Stimulated activated memory B cell treated with anti-CD40 and anti-IgM and Interleukin-4, amounts not matched to agents 10 μg/mL and 1 μg/mL and 100 μg/mL, for 72 hours (primary cell): ENCODE data around the gene MBNL2.
"Not testable (repeated sequence)": the region's sequence is repeated elsewhere in the genome, so short reads cannot be mapped to it uniquely, and the experiment has no call there.

Source experiments
- ATAC-seq: fragments of 150-1000 bp; cut with Tn5 transposase; 2 replicates; pipeline ENCODE4 v1.10.0; 2021
- H3K27ac Mint-ChIP-seq: one replicate; pipeline ENCODE4 v1.8.0; 2022; ENCODE audit warnings: mild to moderate bottlenecking, mixed read lengths
- H3K27me3 Mint-ChIP-seq: one replicate; pipeline ENCODE4 v1.8.0; 2022; ENCODE audit warnings: mixed read lengths
- H3K36me3 Mint-ChIP-seq: one replicate; pipeline ENCODE4 v1.8.0; 2022; ENCODE audit warnings: mixed read lengths
- H3K4me1 Mint-ChIP-seq: one replicate; pipeline ENCODE4 v1.8.0; 2022; ENCODE audit warnings: mixed read lengths
- H3K4me3 Mint-ChIP-seq: one replicate; pipeline ENCODE4 v1.8.0; 2022; ENCODE audit warnings: mild to moderate bottlenecking, moderate library complexity, mixed read lengths
- H3K9me3 Mint-ChIP-seq: one replicate; pipeline ENCODE4 v1.8.0; 2022; ENCODE audit warnings: mixed read lengths

The MBNL2 gene

GRCh38 chr13:97352012-97352411 lies 129.9 kb downstream of the MBNL2 start:
- H3K27me3 Mint-ChIP-seq, H3K4me1 Mint-ChIP-seq, H3K4me3 Mint-ChIP-seq, ATAC-seq, H3K27ac Mint-ChIP-seq, H3K9me3 Mint-ChIP-seq: not testable (repeated sequence)
- H3K36me3 Mint-ChIP-seq = peaks cover 46% of the 10 kb centered on the region

GRCh38 chr13:97352815-97353214 lies 130.7 kb downstream of the MBNL2 start:
- Mint-ChIP-seq H3K9me3 (no peaks in the 10 kb centered on the region), H3K4me1 (no peaks in the 10 kb centered on the region), H3K36me3 (peaks cover 38% of the 10 kb centered on the region), H3K27me3 (no peaks in the 10 kb centered on the region), H3K27ac (no peak overlapping the region), H3K4me3 (no peak overlapping the region)
- no peak for ATAC-seq

GRCh38 chr13:97353927-97354675 lies 132.0 kb downstream of the MBNL2 start:
- no peaks in the 10 kb centered on the region for H3K9me3 Mint-ChIP-seq
- no peak overlapping the region for H3K4me3 Mint-ChIP-seq
- H3K4me1 Mint-ChIP-seq = no peaks in the 10 kb centered on the region
- H3K27ac Mint-ChIP-seq = no peak overlapping the region
- H3K36me3 Mint-ChIP-seq = peaks cover 42% of the 10 kb centered on the region
- ATAC-seq = no peak
- H3K27me3 Mint-ChIP-seq = no peaks in the 10 kb centered on the region

GRCh38 chr13:97354808-97355207 lies 132.7 kb downstream of the MBNL2 start:
- ATAC-seq = no peak
- no peaks in the 10 kb centered on the region for H3K9me3 Mint-ChIP-seq
- H3K27me3 Mint-ChIP-seq = no peaks in the 10 kb centered on the region
- H3K27ac Mint-ChIP-seq = no peak overlapping the region
- H3K36me3 Mint-ChIP-seq = peaks cover 38% of the 10 kb centered on the region
- no peak overlapping the region for H3K4me3 Mint-ChIP-seq
- H3K4me1 Mint-ChIP-seq = no peaks in the 10 kb centered on the region

- Mint-ChIP-seq H3K4me3 (no peak overlapping the region), H3K27me3 (no peaks in the 10 kb centered on the region), H3K36me3 (peaks cover 31% of the 10 kb centered on the region), H3K9me3 (no peaks in the 10 kb centered on the region), H3K4me1 (no peaks in the 10 kb centered on the region), H3K27ac (no peak overlapping the region)
- no peak for ATAC-seq
These were observed 134.5 kb downstream of the MBNL2 start for GRCh38 chr13:97356592-97356991.

GRCh38 chr13:97359181-97360057 lies 137.3 kb downstream of the MBNL2 start:
- H3K4me1 Mint-ChIP-seq = no peaks in the 10 kb centered on the region
- ATAC-seq = peak; percentile 73
- no peak overlapping the region for H3K4me3 Mint-ChIP-seq
- no peak overlapping the region for H3K27ac Mint-ChIP-seq
- H3K27me3 Mint-ChIP-seq = no peaks in the 10 kb centered on the region
- no peaks in the 10 kb centered on the region for H3K9me3 Mint-ChIP-seq
- peaks cover 49% of the 10 kb centered on the region for H3K36me3 Mint-ChIP-seq

- Mint-ChIP-seq H3K27me3 (no peaks in the 10 kb centered on the region), H3K36me3 (peaks cover 43% of the 10 kb centered on the region), H3K4me3 (no peak overlapping the region), H3K9me3 (no peaks in the 10 kb centered on the region), H3K27ac (no peak overlapping the region), H3K4me1 (no peaks in the 10 kb centered on the region)
- no peak for ATAC-seq
These were observed 138.5 kb downstream of the MBNL2 start for GRCh38 chr13:97360610-97361009.

- Mint-ChIP-seq H3K4me3 (no peak overlapping the region), H3K27ac (no peak overlapping the region), H3K27me3 (no peaks in the 10 kb centered on the region), H3K4me1 (peaks cover 20% of the 10 kb centered on the region), H3K36me3 (peaks cover 48% of the 10 kb centered on the region), H3K9me3 (no peaks in the 10 kb centered on the region)
- no peak for ATAC-seq
These were observed 141.9 kb downstream of the MBNL2 start for GRCh38 chr13:97364031-97364430.

GRCh38 chr13:97364827-97365226 lies 142.7 kb downstream of the MBNL2 start:
- no peaks in the 10 kb centered on the region for H3K27me3 Mint-ChIP-seq
- H3K27ac Mint-ChIP-seq = no peak overlapping the region
- H3K4me3 Mint-ChIP-seq = no peak overlapping the region
- no peaks in the 10 kb centered on the region for H3K9me3 Mint-ChIP-seq
- H3K4me1 Mint-ChIP-seq = peaks cover 26% of the 10 kb centered on the region
- ATAC-seq = no peak
- H3K36me3 Mint-ChIP-seq = peaks cover 48% of the 10 kb centered on the region

GRCh38 chr13:97366172-97366688 lies 144.1 kb downstream of the MBNL2 start:
- no peak for ATAC-seq
- Mint-ChIP-seq H3K9me3 (no peaks in the 10 kb centered on the region), H3K27ac (no peak overlapping the region), H3K27me3 (no peaks in the 10 kb centered on the region), H3K36me3 (peaks cover 45% of the 10 kb centered on the region), H3K4me3 (no peak overlapping the region), H3K4me1 (peaks cover 26% of the 10 kb centered on the region)

GRCh38 chr13:97367016-97367822 lies 145.1 kb downstream of the MBNL2 start:
- no peak overlapping the region for H3K4me3 Mint-ChIP-seq
- no peaks in the 10 kb centered on the region for H3K27me3 Mint-ChIP-seq
- peaks cover 43% of the 10 kb centered on the region for H3K36me3 Mint-ChIP-seq
- H3K4me1 Mint-ChIP-seq = peaks cover 26% of the 10 kb centered on the region
- H3K9me3 Mint-ChIP-seq = no peaks in the 10 kb centered on the region
- ATAC-seq = no peak
- no peak overlapping the region for H3K27ac Mint-ChIP-seq

- Mint-ChIP-seq H3K36me3 (peaks cover 36% of the 10 kb centered on the region), H3K9me3 (no peaks in the 10 kb centered on the region)
These were observed 147.2 kb downstream of the MBNL2 start for GRCh38 chr13:97369261-97369893.

GRCh38 chr13:97371486-97372109 lies 149.5 kb downstream of the MBNL2 start:
- no peak for ATAC-seq
- Mint-ChIP-seq H3K36me3 (peaks cover 49% of the 10 kb centered on the region), H3K4me1 (peaks cover 26% of the 10 kb centered on the region), H3K4me3 (no peak overlapping the region), H3K9me3 (no peaks in the 10 kb centered on the region), H3K27me3 (no peaks in the 10 kb centered on the region), H3K27ac (no peak overlapping the region)

More at GRCh38 chr13:97369261-97369893, 147.2 kb downstream of the MBNL2 start:
- H3K4me1 Mint-ChIP-seq = peaks cover 26% of the 10 kb centered on the region
- no peaks in the 10 kb centered on the region for H3K27me3 Mint-ChIP-seq
- no peak for ATAC-seq
- peak overlapping the region; percentile 75 for H3K27ac Mint-ChIP-seq
- peak overlapping the region; percentile 78 for H3K4me3 Mint-ChIP-seq

- Mint-ChIP-seq H3K27ac (no peak overlapping the region), H3K4me3 (no peak overlapping the region), H3K36me3 (peaks cover 49% of the 10 kb centered on the region), H3K27me3 (no peaks in the 10 kb centered on the region), H3K4me1 (peaks cover 16% of the 10 kb centered on the region), H3K9me3 (no peaks in the 10 kb centered on the region)
- no peak for ATAC-seq
These were observed 150.8 kb downstream of the MBNL2 start for GRCh38 chr13:97372936-97373335.
